SK-MEL-5 (cell line): ENCODE measurements around the gene BCAR3. TPM values are rescaled to one million over a fixed set of nuclear protein-coding genes. Genes with fewer than 3 reads are reported as not detected.
"Not testable (repeated sequence)": the region's sequence is repeated elsewhere in the genome, so short reads cannot be mapped to it uniquely, and the experiment has no call there.

ENCODE experiments used
- DNase-seq: peaks from one replicate; pipeline ENCODE4 v3.0.0-alpha.2; 2016; ENCODE audit warnings: low read depth, low spot score
- in situ Hi-C: cut with HindIII; loops from 2 replicates; pipeline ENCODE4 v1.10.0; 2016; ENCODE audit warnings: low sequenced_read_pairs, high pct_unique_total_duplicates, low pct_unique_long_range_greater_than_20kb
- total RNA-seq: library from RNA; depleted of rRNA; stranded (reverse); fragments of >200 nt; shearing (Covaris generic); gene quantifications from 2 replicates; pipeline ENCODE4 v1.2.3, GENCODE V29; 2014

Gene BCAR3
- total RNA-seq, 1 experiment from 2014 or later = 34.5 TPM

GRCh38 chr1:93600663-93601062 is 81.0 kb downstream of the BCAR3 start:
- DNase-seq = no peak
- in situ Hi-C loops = no loop called here

DNA sequence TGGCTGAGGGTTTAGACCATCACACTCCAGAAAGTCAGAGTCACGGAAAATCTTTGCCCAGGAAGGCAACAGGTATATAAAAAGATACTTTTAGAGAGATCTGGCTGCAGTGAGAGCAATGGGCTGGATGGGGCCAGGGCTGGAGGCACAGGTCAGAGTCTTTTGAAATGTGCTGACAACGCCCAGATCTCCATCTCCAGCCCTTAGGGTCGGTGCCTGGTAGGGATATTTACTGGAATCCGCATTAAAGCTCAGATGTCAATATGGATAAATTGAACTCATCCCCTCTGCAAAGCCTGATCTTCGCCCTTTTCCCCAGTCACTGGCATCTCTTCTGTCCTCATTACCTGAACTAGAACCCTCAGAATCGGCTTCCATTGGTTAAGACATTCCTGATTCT is 82.2 kb downstream of the BCAR3 start:
- in situ Hi-C loops = no loop called here
- no peak for DNase-seq

- no peak for DNase-seq
- in situ Hi-C loops = no loop called here
Measured at GRCh38 chr1:93598861-93599439, 82.7 kb downstream of the BCAR3 start.

DNA sequence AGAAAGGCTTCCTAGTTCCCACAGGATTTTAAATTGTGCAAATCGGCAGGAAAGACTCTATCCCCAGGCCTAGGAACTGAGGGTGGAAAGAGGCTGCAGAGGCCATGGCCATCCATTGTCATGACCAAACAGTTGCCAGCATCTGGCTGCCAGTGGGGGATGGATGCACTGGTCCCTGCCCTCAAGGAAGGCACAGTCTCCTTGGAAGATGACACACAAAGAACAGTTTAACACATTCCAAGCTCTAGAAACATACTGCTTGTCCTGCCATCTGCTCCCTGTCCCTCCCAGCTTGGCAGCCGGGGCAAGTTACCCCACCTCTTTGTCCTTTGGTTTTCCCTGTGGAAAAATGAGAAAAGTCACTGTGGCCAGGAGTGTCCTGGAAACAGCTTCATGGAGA is 83.2 kb downstream of the BCAR3 start:
- in situ Hi-C loops = no loop called here
- no peak for DNase-seq

DNA sequence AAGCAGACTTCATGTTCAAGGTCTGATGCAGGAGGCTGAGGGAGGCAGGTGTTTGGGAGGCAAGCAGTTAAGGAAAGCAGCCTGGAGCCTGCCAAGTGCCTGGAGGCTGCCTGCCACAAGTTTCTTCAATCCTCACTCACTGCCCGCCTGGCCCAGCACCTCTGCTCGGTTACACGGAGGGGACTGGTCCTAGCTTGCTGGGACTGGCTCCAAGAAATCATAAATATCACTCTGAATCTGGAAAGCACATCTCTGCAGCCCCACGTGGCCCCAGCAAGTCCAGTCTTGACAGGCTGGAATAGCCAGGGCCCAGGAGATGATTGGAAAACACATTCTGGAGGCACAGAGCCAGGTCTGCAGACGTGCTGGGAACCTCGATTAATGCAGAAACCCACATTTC is 83.9 kb downstream of the BCAR3 start:
- in situ Hi-C loops = no loop called here
- no peak for DNase-seq

DNA sequence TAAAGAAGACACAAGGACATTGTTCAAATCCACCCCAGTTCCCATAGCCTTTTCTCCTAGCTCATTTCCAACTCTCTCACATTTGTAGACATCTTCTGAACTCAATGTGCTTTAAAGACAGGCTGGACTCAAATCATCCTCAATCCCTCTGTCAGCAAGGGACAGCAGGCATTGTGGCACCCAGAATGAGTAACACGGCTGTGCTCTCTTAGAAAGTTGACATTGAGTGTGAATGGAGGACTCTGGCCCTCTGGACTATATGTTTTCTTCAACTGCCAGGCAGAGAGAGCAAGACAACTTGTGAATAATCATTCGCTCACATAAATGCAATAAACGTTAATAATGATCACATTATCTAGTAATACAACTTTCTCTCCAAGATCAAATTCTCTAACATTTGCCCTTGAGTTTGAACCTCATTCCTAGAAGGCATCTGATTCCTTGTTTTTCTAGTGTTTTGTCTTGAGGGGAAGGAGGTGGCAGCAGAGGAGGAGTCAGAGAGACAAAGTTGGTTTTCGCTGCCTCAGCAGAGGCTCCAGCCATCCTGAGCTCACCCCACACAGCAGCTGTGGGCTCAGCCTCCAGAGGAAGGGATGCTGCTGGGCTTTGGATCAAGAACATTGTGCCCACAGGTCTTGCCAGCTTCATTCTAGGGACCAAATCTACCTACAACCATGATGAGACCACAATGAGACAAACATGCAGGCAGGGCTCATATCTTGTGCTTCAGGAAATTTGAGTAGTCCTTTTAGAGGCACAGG is 85.1 kb downstream of the BCAR3 start:
- DNase-seq = no peak
- in situ Hi-C loops = no loop called here

- in situ Hi-C loops = no loop called here
- DNase-seq = no peak
Measured at GRCh38 chr1:93595743-93596142, 85.9 kb downstream of the BCAR3 start.

DNA sequence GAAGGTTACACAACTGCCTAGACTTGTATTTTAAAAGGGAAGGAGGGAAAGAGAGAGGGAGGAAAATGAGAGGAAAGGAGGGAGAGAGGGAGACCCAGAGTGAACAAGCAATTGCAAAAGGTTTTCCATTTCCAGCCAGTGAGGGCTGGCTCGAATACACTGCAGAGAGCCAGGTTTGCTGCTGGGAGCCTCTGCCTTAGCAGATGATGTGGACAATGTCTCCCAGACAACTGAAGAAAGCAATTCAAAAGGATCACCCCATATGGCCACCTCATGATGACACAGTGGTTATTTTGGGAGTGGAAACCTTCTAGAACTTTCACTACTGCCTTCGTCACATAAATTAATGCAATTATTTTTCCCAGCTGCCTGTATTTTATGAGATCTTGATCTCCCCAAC is 86.4 kb downstream of the BCAR3 start:
- DNase-seq = no peak
- in situ Hi-C loops = no loop called here

GRCh38 chr1:93594603-93594880 is 87.1 kb downstream of the BCAR3 start:
- DNase-seq = no peak
- in situ Hi-C loops = no loop called here

DNA sequence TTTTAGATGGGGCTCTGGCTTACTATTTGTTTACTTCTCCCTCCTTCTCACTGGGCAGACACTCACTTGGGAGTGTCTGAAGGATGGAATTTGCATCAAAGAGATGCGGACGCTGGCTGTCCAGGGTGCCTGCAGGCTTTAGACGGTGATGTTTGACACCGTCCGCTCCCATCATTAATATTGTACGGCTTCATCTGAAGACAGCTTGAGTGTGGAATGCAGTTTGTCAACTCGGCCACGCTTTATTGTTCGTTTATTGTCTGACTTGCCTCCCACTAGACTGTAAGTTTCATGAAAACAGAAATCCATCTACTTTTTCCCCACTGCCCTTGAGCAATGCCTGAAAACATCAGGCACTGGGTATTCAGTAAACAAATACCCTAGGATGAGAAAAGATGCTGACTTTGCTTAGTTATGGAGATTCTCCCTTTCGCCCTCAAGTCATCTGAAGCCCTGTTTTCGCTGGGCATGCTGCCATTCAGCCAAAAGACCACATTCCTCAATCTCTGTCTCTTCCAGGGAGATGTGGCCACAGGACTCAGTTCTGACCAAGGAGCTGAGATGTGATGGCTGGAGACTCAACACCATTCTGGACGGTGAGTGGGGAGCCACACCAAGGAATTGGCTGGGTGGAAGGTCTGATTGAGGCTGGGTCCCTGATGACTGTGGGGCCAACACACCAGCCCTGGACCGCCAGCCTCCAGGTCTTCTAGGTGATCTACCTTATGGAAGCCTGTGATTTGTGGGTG is 87.6 kb downstream of the BCAR3 start:
- DNase-seq = no peak
- in situ Hi-C loops = no loop called here

DNA sequence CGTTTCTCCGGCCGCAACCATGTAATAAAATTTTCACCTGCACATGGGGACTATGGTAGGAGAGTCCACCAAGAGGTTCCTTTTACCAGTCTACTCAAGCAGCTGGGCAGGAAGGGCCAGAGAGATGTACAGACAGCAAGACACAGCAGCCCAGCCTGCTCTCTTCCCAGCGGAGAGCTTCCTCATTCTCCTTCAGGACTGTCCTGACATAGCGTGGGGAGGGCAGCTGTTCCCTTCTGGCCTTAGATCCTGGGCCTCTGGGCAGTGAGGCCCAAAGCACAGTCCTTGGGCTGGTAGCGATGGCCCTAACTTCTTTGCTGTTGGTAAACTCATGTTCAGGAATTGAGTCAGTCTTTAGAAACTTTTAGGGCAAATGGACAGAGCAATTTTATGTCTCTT is 89.1 kb downstream of the BCAR3 start:
- DNase-seq = no peak
- in situ Hi-C loops = no loop called here

DNA sequence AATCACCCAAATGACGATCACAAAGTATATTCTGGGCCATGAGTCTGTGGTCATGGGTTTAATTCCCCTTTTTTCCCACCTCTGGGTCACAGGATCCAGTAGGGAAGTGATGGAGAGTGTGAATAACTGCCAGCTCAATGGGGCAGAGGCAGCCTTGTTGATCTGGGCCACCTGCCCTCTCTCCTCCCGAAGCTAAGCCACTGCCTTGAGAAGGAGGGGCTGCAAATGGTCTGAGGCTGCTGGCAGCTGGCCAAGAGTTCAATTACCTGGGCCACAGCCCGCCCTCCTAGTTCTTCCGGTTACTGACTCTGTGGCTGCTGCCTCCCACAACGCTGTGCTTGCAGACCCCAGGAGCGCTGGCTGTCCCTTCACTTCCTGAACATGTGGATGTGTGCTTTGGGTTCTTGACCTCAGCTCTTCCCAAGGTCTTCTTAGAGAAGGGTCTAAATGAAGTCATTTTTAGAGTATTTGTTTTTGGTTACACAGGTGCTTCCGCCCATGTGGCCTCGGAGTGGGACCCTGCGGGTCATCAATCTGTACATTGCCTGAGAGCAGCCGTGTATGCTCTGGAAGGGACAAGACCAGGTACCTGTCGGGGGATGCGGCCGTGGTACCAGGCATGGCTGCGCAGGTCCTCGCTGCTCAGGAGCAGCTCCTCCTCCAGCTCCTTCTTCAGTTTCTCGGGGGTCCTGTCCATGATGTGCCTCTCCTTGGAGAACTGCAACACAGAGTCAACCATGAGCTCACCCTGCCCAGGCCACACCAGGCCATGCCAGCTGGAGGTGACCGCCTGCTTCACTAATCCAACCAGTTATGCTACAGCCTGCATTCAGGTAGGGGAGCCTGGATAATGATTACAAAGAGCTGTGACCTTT is 89.7 kb downstream of the BCAR3 start:
- in situ Hi-C loops = no loop called here
- DNase-seq = no peak

DNA sequence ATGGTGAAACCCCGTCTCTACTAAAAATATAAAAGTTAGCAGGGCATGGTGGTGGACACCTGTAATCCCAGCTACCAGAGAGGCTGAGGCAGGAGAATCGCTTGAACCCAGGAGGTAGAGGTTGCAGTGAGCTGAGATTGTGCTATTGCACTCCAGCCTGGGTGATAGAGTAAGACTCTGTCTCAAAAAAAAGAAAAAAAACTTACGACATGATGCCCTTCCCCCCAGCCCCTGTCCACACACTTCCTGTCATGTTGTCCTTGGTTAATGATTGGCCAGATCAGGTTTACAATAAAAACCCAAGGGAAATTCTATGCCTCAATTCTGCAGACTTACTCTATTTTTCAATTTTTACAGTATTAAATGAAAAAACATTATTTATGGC is 90.4 kb downstream of the BCAR3 start:
- in situ Hi-C loops, DNase-seq: not testable (repeated sequence)

DNA sequence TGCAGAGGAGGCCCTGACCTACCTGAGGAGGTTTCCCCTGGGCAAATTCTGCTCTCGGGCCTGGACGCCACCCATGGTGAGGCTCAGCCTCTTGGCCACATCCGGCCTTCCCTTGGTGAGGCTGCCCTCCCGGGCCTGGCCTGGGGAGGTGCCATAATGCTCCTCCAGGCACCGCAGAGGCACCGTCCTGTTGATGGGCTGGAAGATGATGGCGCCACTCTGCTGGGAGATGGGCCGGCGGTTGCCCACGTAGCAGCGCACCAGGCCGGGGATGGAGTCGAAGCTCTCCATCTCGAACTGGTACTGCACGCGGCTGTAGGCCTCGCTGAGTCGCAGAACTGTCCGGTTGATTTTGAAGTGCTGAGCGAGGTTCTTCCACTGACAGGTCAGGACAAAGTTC is 92.7 kb downstream of the BCAR3 start:
- in situ Hi-C loops = no loop called here
- DNase-seq = no peak

- no peak for DNase-seq
- in situ Hi-C loops = no loop called here
Measured at GRCh38 chr1:93588206-93588605, 93.4 kb downstream of the BCAR3 start.

DNA sequence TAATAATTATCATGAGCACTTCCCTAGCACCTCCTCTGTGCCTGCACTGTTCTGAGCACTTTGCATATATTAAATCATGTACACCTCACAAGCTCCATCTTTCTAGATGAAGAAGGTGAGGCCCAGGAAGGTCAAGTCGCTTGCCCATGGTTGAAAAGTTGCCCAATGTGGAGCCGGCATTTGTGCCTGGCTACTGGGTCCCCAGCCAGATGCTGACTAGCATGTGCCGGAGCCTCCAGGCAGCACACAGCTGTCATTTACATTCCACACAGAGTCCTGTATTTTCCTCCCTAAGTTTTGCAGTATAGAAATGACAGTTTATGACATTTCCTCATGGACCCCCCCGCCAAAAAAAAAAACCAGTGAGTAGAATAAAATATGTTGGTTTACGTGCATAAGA is 94.3 kb downstream of the BCAR3 start:
- in situ Hi-C loops = no loop called here
- no peak for DNase-seq

GRCh38 chr1:93585059-93585966 is 96.3 kb downstream of the BCAR3 start:
- in situ Hi-C loops = no loop called here
- no peak for DNase-seq
